HepG2 (cell line): ENCODE results near the gene CDR2L. TPM values are rescaled to one million over a fixed set of nuclear protein-coding genes. Genes with fewer than 3 reads are reported as not detected.

Experiments used
- ATAC-seq: fragments of 200-7000 bp; cut with Tn5 transposase; 3 replicates; pipeline ENCODE4 v1.9.1; 2020; ENCODE audit warnings: mild to moderate bottlenecking, moderate library complexity
- BruUV-seq: library from RNA; stranded (reverse); fragments of 400-500 nt; replicated peaks from 2 replicates; lab custom pipeline; 2021; lab: Mats Ljungman, UMichigan
- CTCF ChIA-PET: fragments of 300-600 bp; formaldehyde crosslinking; extraction: SDS; loops from one replicate; lab custom pipeline; 2021; ENCODE audit warnings: low total read pairs, inconsistent platforms, low intra/inter-chr PET ratio; lab: Yijun Ruan, JAX
- POLR2A ChIA-PET: fragments of 350-600 bp; sonication (Branson Sonifier 250); formaldehyde crosslinking; loops from one replicate; lab custom pipeline; 2020; ENCODE audit warnings: antibody characterized with exemption, inconsistent platforms; lab: Yijun Ruan, JAX
- DNase-seq: peaks from one replicate; pipeline ENCODE4 v3.0.0-alpha.2; 2015; ENCODE audit warnings: low spot score
- FAIRE-seq: peaks from 3 replicates; lab custom pipeline; 2011; peaks lifted over from hg19 to GRCh38; lab: Jason Lieb, UNC
- H2AFZ ChIP-seq: one replicate; pipeline ENCODE4 v1.6.1; 2011; ENCODE audit warnings: low read length, inconsistent platforms
- H3K27ac ChIP-seq: fragments of 300-600 bp; 3 replicates; pipeline ENCODE4 v1.8.0; 2011; ENCODE audit warnings: mixed run types, mild to moderate bottlenecking, mixed read lengths, low read length, inconsistent platforms; ENCODE audit not compliant: insufficient read depth; ENCODE audit errors: extremely low read length
- H3K27me3 ChIP-seq, 2 experiments: fragments of 200-600 bp in 1 of 2; 2 replicates in 1 of 2; 3 replicates in 1 of 2; pipeline versions ENCODE4 v1.6.0 to v1.8.0; 2011; ENCODE audit warnings: low read length in 2 of 2, mild to moderate bottlenecking in 2 of 2, moderate library complexity in 2 of 2, inconsistent platforms in 1 of 2; ENCODE audit not compliant: insufficient read depth in 2 of 2, control insufficient read depth in 1 of 2
- H3K36me3 ChIP-seq, 2 experiments: fragments of 200-600 bp in 1 of 2; replicated peaks in 1 of 2; 2 replicates in 1 of 2; 3 replicates in 1 of 2; pipeline versions ENCODE4 v1.5.1 to v1.8.0; 2011; ENCODE audit warnings: low read length in 2 of 2, inconsistent platforms in 1 of 2; ENCODE audit not compliant: insufficient read depth in 2 of 2, control insufficient read depth in 1 of 2
- H3K4me1 ChIP-seq: 2 replicates; pipeline ENCODE4 v1.5.1; 2012; ENCODE audit warnings: low read length, inconsistent platforms; ENCODE audit not compliant: insufficient read depth
- H3K4me2 ChIP-seq: 2 replicates; pipeline ENCODE4 v1.6.0; 2011; ENCODE audit warnings: low read depth, low read length, inconsistent platforms
- H3K4me3 ChIP-seq, 3 experiments: fragments of 200-600 bp in 1 of 3; sonication (generic), shearing (Covaris generic) in 1 of 3; replicated peaks in 1 of 3; 2 replicates each; pipeline ENCODE4 v1.5.1; 2011 to 2016; ENCODE audit warnings: low read length in 3 of 3, inconsistent platforms in 2 of 3, low read depth in 2 of 3, mild to moderate bottlenecking in 2 of 3, control low read depth in 1 of 3, mixed read lengths in 1 of 3; ENCODE audit not compliant: insufficient read depth in 1 of 3
- H3K79me2 ChIP-seq: one replicate; pipeline ENCODE4 v1.6.1; 2011; ENCODE audit warnings: low read length, inconsistent platforms; ENCODE audit not compliant: insufficient read depth
- H3K9ac ChIP-seq: 2 replicates; pipeline ENCODE4 v1.6.0; 2011; ENCODE audit warnings: mild to moderate bottlenecking, low read depth, low read length, inconsistent platforms; ENCODE audit not compliant: insufficient read depth
- H3K9me3 ChIP-seq: 2 replicates; pipeline ENCODE4 v1.5.1; 2012; ENCODE audit warnings: mild to moderate bottlenecking, low read length
- H4K20me1 ChIP-seq: 2 replicates; pipeline ENCODE4 v1.6.0; 2011; ENCODE audit warnings: inconsistent platforms, mild to moderate bottlenecking, low read length, moderate library complexity; ENCODE audit not compliant: insufficient read depth
- ARNT2 ChIP-seq: sonication (generic); formaldehyde crosslinking; IDR thresholded peaks from 2 replicates; pipeline ENCODE4 v1.8.0; 2022; ENCODE audit warnings: mild to moderate bottlenecking, low read depth, missing genetic modification reagents, moderate library complexity
- ARNTL ChIP-seq: sonication (generic); formaldehyde crosslinking; IDR thresholded peaks from 2 replicates; pipeline ENCODE4 v1.4.0; 2020; ENCODE audit warnings: mild to moderate bottlenecking, missing genetic modification reagents
- ASH2L ChIP-seq: fragments of 300-600, 200-600 bp; sonication (generic); IDR thresholded peaks from 2 replicates; pipeline ENCODE4 v1.7.0; 2017; ENCODE audit warnings: low read depth, mild to moderate bottlenecking, moderate library complexity, mixed read lengths, low read length; ENCODE audit not compliant: insufficient read length
- BORCS8-MEF2B ChIP-seq: sonication (generic); formaldehyde crosslinking; IDR thresholded peaks from 2 replicates; pipeline ENCODE4 v1.8.0; 2022; ENCODE audit warnings: mild to moderate bottlenecking, missing genetic modification reagents
- NONO ChIP-seq, 2 experiments: fragments of 450-650 bp in 1 of 2; sonication (generic) in 1 of 2; formaldehyde crosslinking in 1 of 2; IDR thresholded peaks in 1 of 2; conservative IDR thresholded peaks in 1 of 2; 2 replicates each; pipeline versions ENCODE4 v1.6.1 to v1.8.0; 2017 to 2022; ENCODE audit warnings: mild to moderate bottlenecking in 1 of 2, missing genetic modification reagents in 1 of 2, moderate library complexity in 1 of 2
- RORA ChIP-seq: sonication (generic); formaldehyde crosslinking; IDR thresholded peaks from 2 replicates; pipeline ENCODE4 v1.5.0; 2020; ENCODE audit warnings: mild to moderate bottlenecking, missing genetic modification reagents, moderate library complexity
- SMAD9 ChIP-seq: sonication (generic); formaldehyde crosslinking; IDR thresholded peaks from 2 replicates; pipeline ENCODE4 v1.5.1; 2020; ENCODE audit warnings: mild to moderate bottlenecking, missing genetic modification reagents
- YEATS4 ChIP-seq: sonication (generic); formaldehyde crosslinking; IDR thresholded peaks from 2 replicates; pipeline ENCODE4 v1.4.0; 2020; ENCODE audit warnings: missing genetic modification reagents, borderline replicate concordance
- ZFY ChIP-seq: sonication (generic); formaldehyde crosslinking; IDR thresholded peaks from 2 replicates; pipeline ENCODE4 v1.4.0; 2020; ENCODE audit warnings: missing genetic modification reagents
- ZNF160 ChIP-seq: sonication (generic); formaldehyde crosslinking; IDR thresholded peaks from 2 replicates; pipeline ENCODE4 v1.8.0; 2022; ENCODE audit warnings: mild to moderate bottlenecking, inconsistent platforms, missing genetic modification reagents
- ZNF296 ChIP-seq: sonication (generic); formaldehyde crosslinking; conservative IDR thresholded peaks from 2 replicates; pipeline ENCODE4 v1.5.0; 2020; ENCODE audit warnings: mild to moderate bottlenecking, missing genetic modification reagents
- ZNF619 ChIP-seq: sonication (generic); formaldehyde crosslinking; IDR thresholded peaks from 2 replicates; pipeline ENCODE4 v1.4.0; 2020; ENCODE audit warnings: mild to moderate bottlenecking, missing genetic modification reagents
- ZNF652 ChIP-seq: IDR thresholded peaks from 2 replicates; pipeline ENCODE4 v1.6.1; 2016; ENCODE audit warnings: low read depth, borderline replicate concordance
- ZNF775 ChIP-seq: sonication (generic); formaldehyde crosslinking; IDR thresholded peaks from 2 replicates; pipeline ENCODE4 v1.4.0; 2020; ENCODE audit warnings: missing genetic modification reagents, mild to moderate bottlenecking, moderate library complexity, borderline replicate concordance
- WGBS: methylation state at CpG from one replicate; pipeline ENCODE4 v1.1.6; 2017; ENCODE audit warnings: low lambda C conversion rate; 5-methylcytosine and 5-hydroxymethylcytosine counted together
- in situ Hi-C: cut with HindIII; loops from 2 replicates; pipeline ENCODE4 v1.10.0; 2017; ENCODE audit warnings: low pct_unique_long_range_greater_than_20kb; ENCODE audit not compliant: extremely low pct_ligation_motif_present
- intact Hi-C: fragments of 100-400 bp; cut with micrococcal nuclease; formaldehyde crosslinking; loops from one replicate; pipeline ENCODE4 v1.10.0; 2022; ENCODE audit not compliant: unreplicated experiment
- polyA plus RNA-seq, 8 experiments: library from polyadenylated mRNA; depleted of rRNA in 3 of 8; stranded (reverse) in 7 of 8; unstranded in 1 of 8; fragments of >200 nt; fragmentation: Illumina TruSeq in 4 of 8; extraction: Trizol in 4 of 8; gene quantifications; 2 replicates each; pipeline versions ENCODE4 v1.2.1 to v1.2.3, GENCODE V29; 2011 to 2016; ENCODE audit warnings: low read depth in 4 of 8, missing spikeins in 1 of 8, mixed read lengths in 1 of 8; ENCODE audit not compliant: insufficient read depth in 1 of 8
- total RNA-seq, 5 experiments: library from RNA; depleted of rRNA; stranded (reverse); fragments of >200 nt; fragmentation: Illumina TruSeq; extraction: Trizol; gene quantifications; 2 replicates each; pipeline ENCODE4 v1.2.3, GENCODE V29; 2016; ENCODE audit warnings: low read depth in 1 of 5
- TF ChIP-seq, protein P1 (sequence below): sonication (generic); formaldehyde crosslinking; IDR thresholded peaks from 2 replicates; pipeline ENCODE4 v1.9.0; 2021; ENCODE audit warnings: missing genetic modification reagents, mild to moderate bottlenecking, borderline replicate concordance
- TF ChIP-seq, protein P2 (sequence below): sonication (generic); formaldehyde crosslinking; IDR thresholded peaks from 2 replicates; pipeline ENCODE4 v1.5.1; 2020; ENCODE audit warnings: missing genetic modification reagents, mild to moderate bottlenecking, borderline replicate concordance
- TF ChIP-seq, protein P3 (sequence below): IDR thresholded peaks from 2 replicates; pipeline ENCODE4 v1.6.1; 2016; ENCODE audit warnings: control low read depth
- TF ChIP-seq, protein P4 (sequence below): IDR thresholded peaks from 2 replicates; pipeline ENCODE4 v1.6.1; 2016; ENCODE audit warnings: mild to moderate bottlenecking, missing biosample characterization, missing genetic modification reagents

Gene CDR2L
- total and polyA plus RNA-seq, 2 of the 13 experiments (the other 11 are each of a cell fraction or from before 2014, with no cell fraction given): 1.9 to 2.1 TPM

DNA sequence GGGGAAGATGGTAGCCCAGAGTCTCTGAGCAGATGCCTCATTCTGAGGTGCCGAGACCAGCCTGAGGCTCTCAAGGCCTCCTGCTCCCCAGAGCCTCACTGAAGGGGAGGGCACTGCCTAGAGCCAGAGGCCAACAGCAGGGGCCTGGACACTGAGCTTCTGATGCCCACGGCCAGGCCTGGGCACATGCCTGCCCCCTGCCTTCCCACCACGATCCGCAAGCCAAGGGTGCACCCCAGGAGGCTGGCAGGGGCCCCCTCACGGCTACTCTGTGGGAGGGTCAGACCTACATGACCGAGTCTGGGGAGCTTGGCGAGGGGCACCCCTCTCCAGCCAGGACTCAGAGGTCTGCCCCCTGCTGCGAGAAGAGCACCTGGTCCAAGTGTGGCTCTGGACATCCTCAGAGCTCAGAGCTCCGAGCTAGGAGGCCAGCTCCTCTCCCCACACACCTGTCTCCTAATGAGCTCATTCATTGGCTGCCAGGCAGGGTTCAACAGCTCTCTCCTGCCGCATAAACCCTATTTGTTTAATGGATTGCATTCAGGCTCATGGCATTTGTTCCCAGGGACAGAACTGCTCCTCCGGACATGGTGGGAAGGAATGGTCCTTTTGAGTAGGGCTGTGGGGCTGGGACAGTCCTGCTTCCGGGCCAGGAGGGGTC is 37.8 kb upstream of the CDR2L start:
- H3K27me3 ChIP-seq: peaks cover 15 to 66% of the 10 kb centered on the region in 2 experiments
- no peak overlapping the region for H3K9ac ChIP-seq
- CTCF ChIA-PET: no interaction called here
- DNase-seq (no peak), ATAC-seq (no peak; the same call in 2 of the 3 replicates)
- H3K79me2 ChIP-seq: no peaks in the 10 kb centered on the region
- WGBS: 29% methylated on average over 10 of the region's 12 CpGs
- no peaks in the 10 kb centered on the region for H3K36me3 ChIP-seq
- H3K4me3 ChIP-seq: no peak overlapping the region
- H3K4me2 ChIP-seq: no peak overlapping the region
- no TSS peak for BruUV-seq
- no peak overlapping the region for H2AFZ ChIP-seq
- intact Hi-C loops: no loop called here
- no peak for TF ChIP-seq BORCS8-MEF2B (CRISPR knock-in tag)
- TF ChIP-seq ARNT2: no peak
- no peak for TF ChIP-seq SMAD9 (CRISPR knock-in tag)
- no peak for TF ChIP-seq RORA
- no peak for TF ChIP-seq ZNF160 (CRISPR knock-in tag)
- no peak for TF ChIP-seq ZNF775 (CRISPR knock-in tag)
- no peak for TF ChIP-seq NONO (IDR thresholded peaks at IDR 0.05)
- TF ChIP-seq NONO (CRISPR knock-in tag; conservative IDR thresholded peaks at IDR 0.05): no peak
- no peak for TF ChIP-seq ZNF296 (CRISPR knock-in tag)
- TF ChIP-seq ZFY (CRISPR knock-in tag): no peak
- TF ChIP-seq, protein P1, sequence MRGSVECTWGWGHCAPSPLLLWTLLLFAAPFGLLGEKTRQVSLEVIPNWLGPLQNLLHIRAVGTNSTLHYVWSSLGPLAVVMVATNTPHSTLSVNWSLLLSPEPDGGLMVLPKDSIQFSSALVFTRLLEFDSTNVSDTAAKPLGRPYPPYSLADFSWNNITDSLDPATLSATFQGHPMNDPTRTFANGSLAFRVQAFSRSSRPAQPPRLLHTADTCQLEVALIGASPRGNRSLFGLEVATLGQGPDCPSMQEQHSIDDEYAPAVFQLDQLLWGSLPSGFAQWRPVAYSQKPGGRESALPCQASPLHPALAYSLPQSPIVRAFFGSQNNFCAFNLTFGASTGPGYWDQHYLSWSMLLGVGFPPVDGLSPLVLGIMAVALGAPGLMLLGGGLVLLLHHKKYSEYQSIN (CRISPR knock-in tag): no peak
- no peak for TF ChIP-seq ARNTL
- no peak for TF ChIP-seq ZNF619 (CRISPR knock-in tag)
- TF ChIP-seq YEATS4 (CRISPR knock-in tag): no peak
- TF ChIP-seq, protein P2, sequence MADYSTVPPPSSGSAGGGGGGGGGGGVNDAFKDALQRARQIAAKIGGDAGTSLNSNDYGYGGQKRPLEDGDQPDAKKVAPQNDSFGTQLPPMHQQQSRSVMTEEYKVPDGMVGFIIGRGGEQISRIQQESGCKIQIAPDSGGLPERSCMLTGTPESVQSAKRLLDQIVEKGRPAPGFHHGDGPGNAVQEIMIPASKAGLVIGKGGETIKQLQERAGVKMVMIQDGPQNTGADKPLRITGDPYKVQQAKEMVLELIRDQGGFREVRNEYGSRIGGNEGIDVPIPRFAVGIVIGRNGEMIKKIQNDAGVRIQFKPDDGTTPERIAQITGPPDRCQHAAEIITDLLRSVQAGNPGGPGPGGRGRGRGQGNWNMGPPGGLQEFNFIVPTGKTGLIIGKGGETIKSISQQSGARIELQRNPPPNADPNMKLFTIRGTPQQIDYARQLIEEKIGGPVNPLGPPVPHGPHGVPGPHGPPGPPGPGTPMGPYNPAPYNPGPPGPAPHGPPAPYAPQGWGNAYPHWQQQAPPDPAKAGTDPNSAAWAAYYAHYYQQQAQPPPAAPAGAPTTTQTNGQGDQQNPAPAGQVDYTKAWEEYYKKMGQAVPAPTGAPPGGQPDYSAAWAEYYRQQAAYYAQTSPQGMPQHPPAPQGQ: no peak
- TF ChIP-seq, protein P3, sequence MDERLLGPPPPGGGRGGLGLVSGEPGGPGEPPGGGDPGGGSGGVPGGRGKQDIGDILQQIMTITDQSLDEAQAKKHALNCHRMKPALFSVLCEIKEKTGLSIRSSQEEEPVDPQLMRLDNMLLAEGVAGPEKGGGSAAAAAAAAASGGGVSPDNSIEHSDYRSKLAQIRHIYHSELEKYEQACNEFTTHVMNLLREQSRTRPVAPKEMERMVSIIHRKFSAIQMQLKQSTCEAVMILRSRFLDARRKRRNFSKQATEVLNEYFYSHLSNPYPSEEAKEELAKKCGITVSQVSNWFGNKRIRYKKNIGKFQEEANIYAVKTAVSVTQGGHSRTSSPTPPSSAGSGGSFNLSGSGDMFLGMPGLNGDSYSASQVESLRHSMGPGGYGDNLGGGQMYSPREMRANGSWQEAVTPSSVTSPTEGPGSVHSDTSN: no peak
- TF ChIP-seq, protein P4, sequence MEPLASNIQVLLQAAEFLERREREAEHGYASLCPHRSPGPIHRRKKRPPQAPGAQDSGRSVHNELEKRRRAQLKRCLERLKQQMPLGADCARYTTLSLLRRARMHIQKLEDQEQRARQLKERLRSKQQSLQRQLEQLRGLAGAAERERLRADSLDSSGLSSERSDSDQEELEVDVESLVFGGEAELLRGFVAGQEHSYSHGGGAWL: no peak
- no peak for TF ChIP-seq ZNF652 (CRISPR knock-in tag)
- TF ChIP-seq ASH2L: no peak
- TF ChIP-seq, all 625 proteins: peak for 0
- Histone ChIP-seq H3K4me1 (peaks cover 10% of the 10 kb centered on the region), H3K9me3 (no peaks in the 10 kb centered on the region), H4K20me1 (no peaks in the 10 kb centered on the region), H3K27ac (no peak overlapping the region)
- no peak for FAIRE-seq
- POLR2A ChIA-PET: interaction anchor here (1.0 kb wide), 1 partner anchor 8 kb away, joined by 3 read pairs; no protein-coding TSS in a partner anchor
- in situ Hi-C loops: loop anchor here (5.0 kb wide), 1 partner anchor 147 kb away; no protein-coding TSS in a partner anchor
